DLD1 (cell line): Measurements from ENCODE around the gene OR2K2.
"Not testable (repeated sequence)": the region's sequence is repeated elsewhere in the genome, so short reads cannot be mapped to it uniquely, and the experiment has no call there.

Experiments
- in situ Hi-C: cut with HindIII; loops from 2 replicates; pipeline ENCODE4 v1.10.0; 2017; ENCODE audit warnings: low sequenced_read_pairs

The OR2K2 gene

GRCh38 chr9:111298111-111298510 lies 31.9 kb downstream of the OR2K2 start:
- in situ Hi-C loops: no loop called here

- in situ Hi-C loops: no loop called here
Measured at GRCh38 chr9:111297066-111297824, 32.8 kb downstream of the OR2K2 start.

DNA sequence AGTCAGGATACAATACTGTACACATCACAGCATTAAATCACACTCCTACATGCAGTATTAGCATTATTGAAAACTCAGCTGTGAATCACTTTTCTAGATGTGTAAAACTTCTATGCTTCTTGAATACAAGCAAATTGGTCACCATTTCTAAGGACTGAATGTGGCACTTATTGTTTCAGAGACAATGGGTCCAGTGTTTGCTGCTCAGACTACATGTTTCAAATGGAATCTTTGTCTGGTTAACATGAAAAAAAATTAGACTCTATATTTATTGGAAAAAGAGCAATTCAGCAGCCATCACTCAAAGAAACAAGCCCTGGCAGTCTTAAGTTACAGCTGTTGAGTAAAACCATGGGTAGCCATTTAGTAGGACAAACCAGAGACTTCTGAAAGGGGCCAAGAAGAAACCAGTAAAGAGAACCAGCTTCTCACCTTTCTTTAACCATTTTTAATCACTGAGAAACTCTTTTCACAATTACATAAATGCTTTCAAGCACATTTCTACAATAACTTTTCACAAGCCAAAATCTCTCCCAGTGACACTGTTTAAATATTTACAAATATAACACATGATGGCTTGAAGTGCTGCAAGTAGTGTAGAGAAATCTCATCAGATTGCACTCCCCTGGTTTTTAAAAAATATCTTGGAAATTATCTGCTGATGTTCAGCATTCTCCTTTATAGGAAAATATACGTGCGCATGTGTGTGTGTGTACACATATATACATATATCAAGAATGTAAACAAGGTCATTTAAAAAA lies 35.2 kb downstream of the OR2K2 start:
- in situ Hi-C loops: no loop called here

GRCh38 chr9:111287127-111287526 lies 42.9 kb downstream of the OR2K2 start:
- in situ Hi-C loops: no loop called here

DNA sequence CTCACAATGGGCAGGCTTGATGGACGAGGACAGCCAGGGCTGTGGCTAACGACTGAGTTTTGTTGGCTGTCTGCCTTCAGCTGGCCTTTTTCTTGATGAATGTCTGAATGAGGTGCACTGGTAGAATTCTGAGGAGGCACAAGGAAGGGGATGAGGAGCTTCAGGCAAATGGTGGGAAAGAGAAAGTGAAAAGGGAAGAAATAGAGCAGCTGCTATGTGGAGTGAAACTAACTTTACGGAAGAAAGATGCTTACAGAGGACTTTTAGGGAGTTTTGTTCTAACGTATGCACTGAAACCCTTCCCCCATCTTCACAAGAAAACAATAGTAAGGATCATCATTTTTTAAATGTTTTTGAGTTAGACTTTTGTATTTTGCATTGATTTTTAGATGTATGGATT lies 45.3 kb downstream of the OR2K2 start:
- in situ Hi-C loops: no loop called here

DNA sequence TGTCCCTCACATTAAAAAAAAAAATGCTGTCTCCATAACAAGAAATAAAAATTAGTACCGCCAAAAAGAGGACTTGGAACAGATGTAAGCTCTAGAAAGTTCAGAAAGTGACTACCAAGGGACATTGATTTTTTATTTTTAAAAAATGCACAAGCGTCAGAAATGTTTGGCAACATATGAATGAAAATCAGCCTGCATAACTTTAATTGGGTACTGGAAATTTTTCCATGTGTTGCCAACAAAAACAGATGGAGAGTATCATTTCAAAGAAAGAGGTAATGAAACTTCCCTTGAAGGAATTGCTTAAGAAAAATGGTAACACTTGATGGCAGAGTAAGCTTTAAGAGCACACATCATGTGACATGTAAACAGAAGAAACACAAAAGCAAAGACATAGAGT lies 47.2 kb downstream of the OR2K2 start:
- in situ Hi-C loops: no loop called here

DNA sequence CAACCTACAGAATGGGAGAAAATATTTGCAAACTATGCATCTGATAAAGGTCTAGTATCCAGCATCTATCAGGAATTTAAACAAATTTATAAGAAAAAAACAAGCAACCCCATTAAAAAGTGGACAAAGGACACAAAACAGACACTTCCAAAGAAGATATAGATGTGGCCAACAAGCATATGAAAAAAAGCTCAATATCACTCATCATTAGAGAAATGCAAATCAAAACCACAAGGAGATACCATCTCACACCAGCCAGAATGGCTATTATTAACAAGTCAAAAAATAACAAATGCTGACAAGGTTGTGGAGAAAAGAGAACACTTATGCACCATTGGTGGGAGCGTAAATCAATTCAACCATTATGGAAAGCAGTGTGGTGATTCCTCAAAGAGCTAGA lies 49.2 kb downstream of the OR2K2 start:
- in situ Hi-C loops: not testable (repeated sequence)
